HepG2 (cell line): ENCODE results near the gene UQCC2. TPM values are rescaled to one million over a fixed set of nuclear protein-coding genes. Genes with fewer than 3 reads are reported as not detected.

Experiments used
- ATAC-seq: fragments of 200-7000 bp; cut with Tn5 transposase; 3 replicates; pipeline ENCODE4 v1.9.1; 2020; ENCODE audit warnings: mild to moderate bottlenecking, moderate library complexity
- BruUV-seq: library from RNA; stranded (reverse); fragments of 400-500 nt; replicated peaks from 2 replicates; lab custom pipeline; 2021; lab: Mats Ljungman, UMichigan
- CTCF ChIA-PET: fragments of 300-600 bp; formaldehyde crosslinking; extraction: SDS; loops from one replicate; lab custom pipeline; 2021; ENCODE audit warnings: low total read pairs, inconsistent platforms, low intra/inter-chr PET ratio; lab: Yijun Ruan, JAX
- POLR2A ChIA-PET: fragments of 350-600 bp; sonication (Branson Sonifier 250); formaldehyde crosslinking; loops from one replicate; lab custom pipeline; 2020; ENCODE audit warnings: antibody characterized with exemption, inconsistent platforms; lab: Yijun Ruan, JAX
- DNase-seq: peaks from one replicate; pipeline ENCODE4 v3.0.0-alpha.2; 2015; ENCODE audit warnings: low spot score
- FAIRE-seq: peaks from 3 replicates; lab custom pipeline; 2011; peaks lifted over from hg19 to GRCh38; lab: Jason Lieb, UNC
- H2AFZ ChIP-seq: one replicate; pipeline ENCODE4 v1.6.1; 2011; ENCODE audit warnings: low read length, inconsistent platforms
- H3K27ac ChIP-seq: fragments of 300-600 bp; 3 replicates; pipeline ENCODE4 v1.8.0; 2011; ENCODE audit warnings: mixed run types, mild to moderate bottlenecking, mixed read lengths, low read length, inconsistent platforms; ENCODE audit not compliant: insufficient read depth; ENCODE audit errors: extremely low read length
- H3K27me3 ChIP-seq, 2 experiments: fragments of 200-600 bp in 1 of 2; 2 replicates in 1 of 2; 3 replicates in 1 of 2; pipeline versions ENCODE4 v1.6.0 to v1.8.0; 2011; ENCODE audit warnings: low read length in 2 of 2, mild to moderate bottlenecking in 2 of 2, moderate library complexity in 2 of 2, inconsistent platforms in 1 of 2; ENCODE audit not compliant: insufficient read depth in 2 of 2, control insufficient read depth in 1 of 2
- H3K36me3 ChIP-seq, 2 experiments: fragments of 200-600 bp in 1 of 2; replicated peaks in 1 of 2; 2 replicates in 1 of 2; 3 replicates in 1 of 2; pipeline versions ENCODE4 v1.5.1 to v1.8.0; 2011; ENCODE audit warnings: low read length in 2 of 2, inconsistent platforms in 1 of 2; ENCODE audit not compliant: insufficient read depth in 2 of 2, control insufficient read depth in 1 of 2
- H3K4me1 ChIP-seq: 2 replicates; pipeline ENCODE4 v1.5.1; 2012; ENCODE audit warnings: low read length, inconsistent platforms; ENCODE audit not compliant: insufficient read depth
- H3K4me2 ChIP-seq: 2 replicates; pipeline ENCODE4 v1.6.0; 2011; ENCODE audit warnings: low read depth, low read length, inconsistent platforms
- H3K4me3 ChIP-seq, 3 experiments: fragments of 200-600 bp in 1 of 3; sonication (generic), shearing (Covaris generic) in 1 of 3; replicated peaks in 1 of 3; 2 replicates each; pipeline ENCODE4 v1.5.1; 2011 to 2016; ENCODE audit warnings: low read length in 3 of 3, inconsistent platforms in 2 of 3, low read depth in 2 of 3, mild to moderate bottlenecking in 2 of 3, control low read depth in 1 of 3, mixed read lengths in 1 of 3; ENCODE audit not compliant: insufficient read depth in 1 of 3
- H3K79me2 ChIP-seq: one replicate; pipeline ENCODE4 v1.6.1; 2011; ENCODE audit warnings: low read length, inconsistent platforms; ENCODE audit not compliant: insufficient read depth
- H3K9ac ChIP-seq: 2 replicates; pipeline ENCODE4 v1.6.0; 2011; ENCODE audit warnings: mild to moderate bottlenecking, low read depth, low read length, inconsistent platforms; ENCODE audit not compliant: insufficient read depth
- H3K9me3 ChIP-seq: 2 replicates; pipeline ENCODE4 v1.5.1; 2012; ENCODE audit warnings: mild to moderate bottlenecking, low read length
- H4K20me1 ChIP-seq: 2 replicates; pipeline ENCODE4 v1.6.0; 2011; ENCODE audit warnings: inconsistent platforms, mild to moderate bottlenecking, low read length, moderate library complexity; ENCODE audit not compliant: insufficient read depth
- AGO2 ChIP-seq: fragments of 200-400 bp; formaldehyde crosslinking; optimal IDR thresholded peaks from 2 replicates; pipeline ENCODE3; 2017; ENCODE audit warnings: mild to moderate bottlenecking, low read depth, low read length, moderate library complexity
- BHLHE40 ChIP-seq: IDR thresholded peaks from 2 replicates; pipeline ENCODE4 v1.6.1; 2011; ENCODE audit warnings: low read length, improper control_type of control experiment
- IRF2 ChIP-seq: IDR thresholded peaks from 2 replicates; pipeline ENCODE4 v1.6.1; 2018; ENCODE audit warnings: missing genetic modification reagents, missing compliant biosample characterization
- JARID2 ChIP-seq: sonication (generic); formaldehyde crosslinking; IDR thresholded peaks from 2 replicates; pipeline ENCODE4 v1.8.1; 2023; ENCODE audit warnings: missing genetic modification reagents, inconsistent platforms; ENCODE audit not compliant: insufficient replicate concordance
- NCOR1 ChIP-seq: fragments of 200-600 bp; sonication (generic); IDR thresholded peaks from 2 replicates; pipeline ENCODE4 v1.7.0; 2017; ENCODE audit warnings: antibody characterized with exemption, low read length, borderline replicate concordance
- PPARG ChIP-seq: conservative IDR thresholded peaks from 2 replicates; pipeline ENCODE4 v1.6.1; 2016; ENCODE audit warnings: missing biosample characterization, missing genetic modification reagents
- PRDM4 ChIP-seq: sonication (generic); formaldehyde crosslinking; IDR thresholded peaks from 2 replicates; pipeline ENCODE4 v1.9.0; 2021; ENCODE audit warnings: missing genetic modification reagents, borderline replicate concordance
- RBFOX2 ChIP-seq: fragments of 200-400 bp; formaldehyde crosslinking; IDR thresholded peaks from 2 replicates; pipeline ENCODE4 v1.6.1; 2017; ENCODE audit warnings: low read depth, mild to moderate bottlenecking, low read length
- SAP130 ChIP-seq: IDR thresholded peaks from 2 replicates; pipeline ENCODE4 v1.6.1; 2016; ENCODE audit warnings: low read depth
- TCF7L2 ChIP-seq: IDR thresholded peaks from 2 replicates; pipeline ENCODE4 v1.6.1; 2011; ENCODE audit warnings: mild to moderate bottlenecking, low read depth, low read length, moderate library complexity
- ZFX ChIP-seq: sonication (generic); formaldehyde crosslinking; IDR thresholded peaks from 2 replicates; pipeline ENCODE4 v1.4.0; 2020; ENCODE audit warnings: mild to moderate bottlenecking, low read depth, missing genetic modification reagents, moderate library complexity
- ZNF414 ChIP-seq: sonication (generic); formaldehyde crosslinking; IDR thresholded peaks from 2 replicates; pipeline ENCODE4 v1.5.0; 2020; ENCODE audit warnings: missing genetic modification reagents
- ZNF431 ChIP-seq: sonication (generic); formaldehyde crosslinking; IDR thresholded peaks from 2 replicates; pipeline ENCODE4 v1.9.0; 2022; ENCODE audit warnings: missing genetic modification reagents, low read depth, mild to moderate bottlenecking, borderline replicate concordance
- ZNF747 ChIP-seq: sonication (generic); formaldehyde crosslinking; IDR thresholded peaks from 2 replicates; pipeline ENCODE4 v1.8.1; 2023; ENCODE audit warnings: missing genetic modification reagents, mild to moderate bottlenecking, borderline replicate concordance
- WGBS: methylation state at CpG from one replicate; pipeline ENCODE4 v1.1.6; 2017; ENCODE audit warnings: low lambda C conversion rate; 5-methylcytosine and 5-hydroxymethylcytosine counted together
- in situ Hi-C: cut with HindIII; loops from 2 replicates; pipeline ENCODE4 v1.10.0; 2017; ENCODE audit warnings: low pct_unique_long_range_greater_than_20kb; ENCODE audit not compliant: extremely low pct_ligation_motif_present
- intact Hi-C: fragments of 100-400 bp; cut with micrococcal nuclease; formaldehyde crosslinking; loops from one replicate; pipeline ENCODE4 v1.10.0; 2022; ENCODE audit not compliant: unreplicated experiment
- polyA plus RNA-seq, 8 experiments: library from polyadenylated mRNA; depleted of rRNA in 3 of 8; stranded (reverse) in 7 of 8; unstranded in 1 of 8; fragments of >200 nt; fragmentation: Illumina TruSeq in 4 of 8; extraction: Trizol in 4 of 8; gene quantifications; 2 replicates each; pipeline versions ENCODE4 v1.2.1 to v1.2.3, GENCODE V29; 2011 to 2016; ENCODE audit warnings: low read depth in 4 of 8, missing spikeins in 1 of 8, mixed read lengths in 1 of 8; ENCODE audit not compliant: insufficient read depth in 1 of 8
- total RNA-seq, 5 experiments: library from RNA; depleted of rRNA; stranded (reverse); fragments of >200 nt; fragmentation: Illumina TruSeq; extraction: Trizol; gene quantifications; 2 replicates each; pipeline ENCODE4 v1.2.3, GENCODE V29; 2016; ENCODE audit warnings: low read depth in 1 of 5

Gene UQCC2
- total and polyA plus RNA-seq, 2 of the 13 experiments (the other 11 are each of a cell fraction or from before 2014, with no cell fraction given), result 82.4 to 238 TPM

- TF ChIP-seq AGO2 (peak; percentile 64), TCF7L2 (no peak), ZFX (CRISPR knock-in tag) (no peak)
- intact Hi-C loops, result no loop called here
- Histone ChIP-seq H3K9ac (no peak overlapping the region), H3K4me3 (no peak overlapping the region), H4K20me1 (no peaks in the 10 kb centered on the region; the same call in 1 of the 2 replicates), H3K27ac (no peak overlapping the region), H2AFZ (no peak overlapping the region), H3K4me2 (no peak overlapping the region), H3K79me2 (no peaks in the 10 kb centered on the region), H3K36me3 (peaks cover 29 to 41% of the 10 kb centered on the region in 2 experiments; a peak in 4 of 5 replicates), H3K4me1 (no peaks in the 10 kb centered on the region), H3K27me3 (no peaks in the 10 kb centered on the region), H3K9me3 (no peaks in the 10 kb centered on the region)
- DNase-seq (no peak), FAIRE-seq (no peak), ATAC-seq (0 out of 3 replicates have a peak, but pooled peaks have one; percentile 4)
- WGBS, result 93% methylated on average over 14 of the region's 15 CpGs
- in situ Hi-C loops, result no loop called here
- ChIA-PET CTCF (no interaction called here), POLR2A (interaction anchor here (0.6 to 2.8 kb wide), 3 partner anchors 11 to 57 kb away, joined by 3 to 11 read pairs (median 3); partner anchors contain the start of gene UQCC2)
- BruUV-seq, result no TSS peak
Measured at GRCh38 chr6:33691456-33692077, 19.9 kb downstream of the UQCC2 start.

GRCh38 chr6:33690766-33691165 lies 20.7 kb downstream of the UQCC2 start:
- Histone ChIP-seq H3K4me3 (no peak overlapping the region), H3K9me3 (no peaks in the 10 kb centered on the region), H4K20me1 (no peaks in the 10 kb centered on the region; the same call in 1 of the 2 replicates), H2AFZ (no peak overlapping the region), H3K79me2 (no peaks in the 10 kb centered on the region), H3K27me3 (no peaks in the 10 kb centered on the region), H3K4me2 (no peak overlapping the region), H3K4me1 (no peaks in the 10 kb centered on the region), H3K9ac (no peak overlapping the region), H3K36me3 (peaks cover 35 to 37% of the 10 kb centered on the region in 2 experiments; a peak in 4 of 5 replicates), H3K27ac (no peak overlapping the region)
- BruUV-seq, result no TSS peak
- intact Hi-C loops (no loop called here), in situ Hi-C loops (no loop called here)
- CTCF ChIA-PET, result no interaction called here
- FAIRE-seq, result no peak
- ATAC-seq, result no peak
- POLR2A ChIA-PET, result no interaction called here
- DNase-seq, result no peak
- WGBS, result 94% methylated on average over 13 of the region's 13 CpGs
- no peak for TF ChIP-seq ZNF431 (CRISPR knock-in tag)
- TF ChIP-seq BHLHE40, result no peak
- no peak for TF ChIP-seq PPARG (CRISPR knock-in tag)
- no peak for TF ChIP-seq ZNF414
- no peak for TF ChIP-seq JARID2 (CRISPR knock-in tag)
- no peak for TF ChIP-seq ZNF747 (CRISPR knock-in tag)
- TF ChIP-seq NCOR1, result no peak
- no peak for TF ChIP-seq RBFOX2
- no peak for TF ChIP-seq PRDM4 (CRISPR knock-in tag)
- no peak for TF ChIP-seq SAP130 (CRISPR knock-in tag)
- no peak for TF ChIP-seq IRF2
